HG03457 (cell line): ENCODE results near the gene TRMU.

ENCODE experiments used
- ATAC-seq: cut with Tn5 transposase; IDR thresholded peaks from one replicate; pipeline ENCODE4 v1.9.1; 2021; ENCODE audit warnings: moderate number of reproducible peaks; ENCODE audit not compliant: unreplicated experiment

The TRMU gene

DNA sequence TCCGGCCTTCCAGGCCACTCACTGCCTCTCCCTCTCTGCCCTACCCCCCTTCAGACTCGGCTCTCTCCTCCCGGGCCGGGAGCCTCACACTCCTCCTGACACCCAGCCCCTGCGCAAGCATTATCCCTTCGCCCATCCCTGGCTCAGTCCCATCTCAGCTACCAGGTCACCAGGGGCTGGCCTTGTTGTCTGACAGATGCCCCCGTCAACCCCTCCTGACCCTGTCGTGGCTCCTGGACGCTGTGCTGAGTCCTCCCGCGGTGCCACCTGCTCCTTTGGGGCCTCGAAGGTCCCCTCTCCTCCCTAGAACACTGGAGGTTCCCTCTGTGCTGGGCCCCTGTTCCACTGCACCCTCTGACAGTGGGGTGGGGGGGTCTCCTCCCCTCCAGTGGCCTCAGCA lies 32.9 kb downstream of the TRMU start:
- ATAC-seq = no peak

DNA sequence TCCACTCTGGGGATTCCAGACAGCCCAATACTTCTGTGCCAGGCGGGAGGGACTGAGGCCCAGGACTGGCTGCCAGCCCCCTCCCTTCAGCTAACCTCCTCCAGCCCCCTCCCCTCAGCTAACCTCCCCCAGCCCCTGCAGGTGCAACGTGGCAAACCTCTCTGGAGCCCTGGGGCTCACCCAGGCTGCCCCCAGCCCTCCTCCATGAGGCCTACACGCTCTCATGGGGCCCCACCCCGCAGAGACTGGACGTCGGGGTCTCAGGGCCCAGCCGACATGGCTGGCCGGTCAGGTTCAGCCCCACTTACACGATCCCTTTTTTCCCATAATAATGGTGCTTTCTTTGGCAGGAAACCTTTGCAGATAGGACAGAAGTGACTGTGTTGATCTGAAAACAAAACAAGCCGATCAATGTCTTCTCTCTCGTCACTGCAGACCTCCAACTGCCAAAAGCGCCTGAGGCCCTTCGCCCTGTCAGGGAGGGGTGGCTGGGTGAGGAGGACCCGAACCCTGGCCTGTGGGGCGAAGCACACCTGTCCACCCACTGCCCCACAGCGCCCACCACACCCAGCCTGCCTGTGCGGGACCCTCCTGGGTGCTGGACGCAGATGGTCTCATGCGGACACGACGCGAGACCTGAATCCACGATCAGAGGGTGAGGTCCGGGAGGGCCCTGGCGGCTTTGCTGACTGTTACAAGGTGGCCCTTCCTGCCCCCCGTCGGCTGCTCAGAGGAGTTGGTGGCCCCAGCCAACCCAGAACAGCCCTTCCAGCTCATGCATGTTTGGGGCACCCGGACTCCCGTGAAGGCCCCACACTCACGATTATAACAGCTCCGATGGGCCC lies 33.6 kb downstream of the TRMU start:
- ATAC-seq = no peak

DNA sequence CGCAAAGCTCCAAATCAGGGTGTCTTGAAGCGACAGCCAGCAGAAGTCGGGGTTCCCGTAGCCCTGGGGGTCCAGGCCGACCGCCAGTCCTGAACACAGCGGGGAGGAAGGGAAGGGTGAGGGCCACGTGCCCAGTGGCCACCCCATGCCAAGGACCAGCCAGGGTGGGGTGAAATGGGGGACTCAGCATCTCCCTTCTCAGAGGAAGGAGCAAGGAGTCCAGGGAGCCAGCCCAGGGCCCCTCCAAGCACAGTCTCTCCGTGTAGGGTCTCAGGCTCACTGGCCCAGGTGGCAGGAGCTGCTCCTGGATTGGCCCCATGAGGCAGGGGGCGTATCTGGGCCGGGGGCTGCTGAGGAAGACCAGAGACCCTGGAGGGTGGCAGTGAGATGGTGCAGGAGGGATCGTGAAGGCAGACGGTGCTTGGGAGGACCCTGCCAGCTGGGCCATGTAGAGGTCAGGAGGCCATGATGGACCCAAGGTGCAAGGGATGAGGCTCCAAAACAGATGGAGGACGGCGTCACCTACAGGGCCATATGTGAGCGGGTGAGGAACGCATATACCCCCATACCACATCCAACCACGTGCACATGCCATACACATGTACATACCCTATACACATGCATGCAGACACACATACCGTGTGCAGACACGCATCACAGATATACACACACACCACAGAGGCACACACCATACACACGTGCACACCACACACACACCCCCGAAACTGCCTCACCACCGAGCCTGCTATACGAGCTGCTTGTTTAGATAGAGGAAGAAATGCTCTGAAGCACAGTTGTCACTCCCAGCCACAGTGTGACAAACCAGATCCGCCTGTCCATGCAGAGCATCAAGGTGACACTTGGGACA lies 34.4 kb downstream of the TRMU start:
- no peak for ATAC-seq

DNA sequence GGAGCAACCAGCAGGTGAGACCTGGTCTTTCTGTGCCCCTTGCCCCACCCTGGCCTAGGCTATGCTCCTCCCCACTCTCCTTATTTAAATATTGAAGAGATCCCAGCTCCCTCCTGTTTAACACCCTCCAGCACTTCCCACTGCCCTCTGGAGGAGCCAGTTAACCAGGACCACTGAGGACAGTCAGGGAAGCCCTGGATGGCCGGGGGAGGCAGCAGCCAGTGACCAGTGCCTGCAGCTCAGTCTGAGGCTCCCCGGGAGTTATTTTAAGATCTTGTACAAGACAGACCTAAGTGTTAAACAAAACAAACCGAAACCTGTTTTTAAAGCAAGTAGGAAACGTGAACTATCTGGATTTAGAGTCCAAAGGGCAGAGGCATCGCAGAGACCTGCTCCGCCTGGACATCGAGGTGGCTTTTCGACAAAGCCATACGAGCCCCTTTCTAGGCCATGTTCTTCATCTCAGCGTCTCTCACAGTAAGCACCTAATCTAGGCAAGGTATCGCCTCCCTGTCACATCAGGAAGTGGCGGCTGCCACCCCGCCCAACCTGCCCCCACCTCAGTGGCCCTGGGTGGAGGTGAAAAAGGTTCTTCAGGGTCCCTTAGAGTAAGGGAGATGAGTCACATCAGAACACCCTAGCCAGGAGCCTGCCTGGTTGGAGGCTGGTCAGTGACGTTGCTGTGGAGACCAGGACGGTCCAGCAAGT lies 35.2 kb downstream of the TRMU start:
- no peak for ATAC-seq

DNA sequence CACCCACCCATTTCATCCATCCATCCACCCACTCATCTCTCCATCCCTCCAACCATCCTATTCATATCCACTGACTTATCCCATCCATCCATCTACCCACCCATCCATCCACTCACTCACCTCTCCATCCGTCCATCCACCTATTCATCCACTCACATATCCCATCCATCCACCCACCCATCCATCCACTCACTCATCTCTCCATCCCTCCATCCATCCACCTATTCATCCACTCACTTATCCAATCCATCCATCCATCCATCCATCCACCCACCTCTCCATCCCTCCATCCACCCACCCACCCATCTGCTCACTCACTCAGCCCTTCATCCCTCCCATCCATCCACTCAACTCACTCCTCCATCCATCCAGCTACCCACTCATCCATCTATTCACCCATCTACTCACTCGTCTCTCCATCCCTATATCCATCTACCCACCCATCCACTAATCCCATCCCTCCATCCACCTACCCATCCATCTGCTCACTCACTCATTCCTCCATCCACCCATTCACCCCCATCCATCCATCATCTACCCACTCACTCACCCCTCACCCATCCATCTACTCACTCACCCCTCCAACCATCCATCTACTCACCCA lies 36.2 kb downstream of the TRMU start:
- no peak for ATAC-seq

DNA sequence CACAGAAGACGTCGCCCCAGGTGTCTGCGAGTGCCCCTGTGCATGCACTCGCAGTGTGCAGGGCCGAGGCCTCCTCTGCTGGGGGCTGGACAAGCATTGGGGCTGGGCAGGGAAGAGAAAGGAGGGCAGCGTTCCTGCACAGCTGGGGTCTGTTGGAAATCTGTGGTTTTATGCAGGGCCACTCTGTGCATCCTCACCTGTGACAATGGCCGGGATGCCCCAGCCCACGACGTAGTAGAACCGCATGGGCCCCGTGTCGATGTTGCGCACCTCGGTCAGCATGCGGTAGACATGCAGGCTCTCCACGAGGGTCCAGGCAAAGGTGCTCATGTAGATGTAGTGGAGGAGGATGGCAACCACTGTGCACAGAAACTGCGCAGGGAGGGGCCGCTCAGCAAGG lies 37.2 kb downstream of the TRMU start:
- ATAC-seq = no peak

DNA sequence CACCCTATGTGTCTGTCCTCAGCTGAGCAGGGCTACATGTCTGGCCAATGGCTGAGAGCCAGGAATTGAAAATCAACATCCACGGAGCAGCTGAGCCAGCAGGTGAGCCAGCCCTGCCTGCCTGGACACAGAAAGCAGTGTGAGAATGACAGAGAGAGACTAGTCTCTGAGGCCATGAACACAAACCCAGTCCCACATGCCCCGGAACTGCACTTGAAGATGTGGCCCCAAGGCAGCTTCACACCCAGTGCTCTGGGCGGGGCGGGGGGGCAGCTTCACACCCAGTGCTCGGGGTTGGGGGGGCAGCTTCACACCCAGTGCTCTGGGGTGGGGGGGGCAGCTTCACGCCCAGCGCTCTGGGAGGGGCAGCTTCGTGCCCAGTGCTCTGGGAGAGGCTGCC lies 37.6 kb downstream of the TRMU start:
- no peak for ATAC-seq

DNA sequence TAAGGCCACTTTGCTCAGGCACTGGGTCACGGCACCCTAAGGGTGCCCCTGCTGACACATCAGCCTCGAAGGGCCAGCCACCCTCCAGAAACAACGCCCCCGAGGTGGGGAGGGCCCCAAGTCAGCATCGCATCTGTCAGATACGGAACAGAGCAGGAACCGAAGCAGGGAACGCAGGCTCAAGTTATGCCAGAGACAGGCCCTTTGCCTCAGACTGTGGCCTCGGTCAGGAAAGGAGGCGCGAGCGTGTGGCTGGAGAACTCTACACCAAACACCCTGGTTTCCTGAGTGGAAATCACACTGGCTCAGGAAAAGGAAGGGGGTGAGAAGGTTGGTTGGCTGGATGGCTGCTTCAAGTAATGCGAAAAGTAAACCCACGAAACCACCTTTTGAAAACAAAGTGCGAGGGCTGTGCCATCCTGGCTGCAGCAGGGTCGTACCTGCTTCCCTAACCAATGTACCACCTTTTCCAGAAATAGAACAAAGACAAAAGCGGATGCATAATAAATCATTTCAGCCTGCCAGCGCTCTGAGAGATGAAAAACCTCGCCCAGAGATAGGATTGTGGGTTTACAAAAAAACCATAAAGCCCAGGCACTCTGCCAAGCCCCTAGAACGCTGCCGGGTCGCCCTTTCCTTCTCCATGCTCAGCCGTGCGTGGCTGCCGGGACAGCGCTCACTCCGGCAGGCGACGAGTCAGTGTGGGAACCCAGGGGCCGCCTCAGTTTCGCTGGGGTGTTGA lies 38.6 kb downstream of the TRMU start:
- ATAC-seq = no peak

DNA sequence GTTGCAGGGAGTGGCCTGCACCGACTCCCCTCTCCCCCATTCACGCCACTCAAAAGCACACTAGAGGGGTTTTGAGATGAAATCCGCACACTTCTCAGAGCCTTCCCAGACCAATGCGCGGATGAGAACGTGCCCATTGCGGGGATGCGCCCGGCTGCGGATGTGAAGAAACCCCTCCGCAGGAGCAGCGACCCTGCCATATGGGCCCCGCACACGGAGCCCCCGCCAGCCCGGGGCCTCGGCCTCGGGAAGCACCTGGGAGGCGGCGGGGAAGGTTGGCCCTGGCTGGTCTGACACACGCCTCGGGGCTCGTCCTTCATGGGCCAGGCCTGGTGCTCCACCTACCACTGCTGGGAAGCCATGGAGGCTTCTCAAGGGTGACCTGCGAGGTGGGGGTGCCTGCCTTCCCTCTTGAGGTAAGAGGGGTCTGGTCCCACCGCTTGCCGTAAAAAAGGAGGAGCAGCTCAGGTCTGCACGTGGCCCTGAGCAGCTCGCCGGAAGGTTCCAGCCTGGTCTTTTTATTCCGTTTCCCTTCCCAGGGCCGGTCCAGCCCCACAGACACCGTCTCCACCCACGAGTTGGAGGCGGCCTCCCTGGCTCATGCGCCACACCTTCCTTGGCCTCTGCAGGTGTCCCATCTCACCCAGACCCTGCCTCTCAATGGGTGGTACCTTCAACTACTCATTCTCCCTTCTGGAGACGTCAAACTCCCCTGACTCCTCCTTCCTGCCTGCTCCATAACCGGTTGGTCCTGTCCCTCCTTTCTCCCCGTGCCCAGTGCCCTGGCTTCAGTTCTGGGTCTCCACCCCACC lies 39.4 kb downstream of the TRMU start:
- ATAC-seq = no peak

DNA sequence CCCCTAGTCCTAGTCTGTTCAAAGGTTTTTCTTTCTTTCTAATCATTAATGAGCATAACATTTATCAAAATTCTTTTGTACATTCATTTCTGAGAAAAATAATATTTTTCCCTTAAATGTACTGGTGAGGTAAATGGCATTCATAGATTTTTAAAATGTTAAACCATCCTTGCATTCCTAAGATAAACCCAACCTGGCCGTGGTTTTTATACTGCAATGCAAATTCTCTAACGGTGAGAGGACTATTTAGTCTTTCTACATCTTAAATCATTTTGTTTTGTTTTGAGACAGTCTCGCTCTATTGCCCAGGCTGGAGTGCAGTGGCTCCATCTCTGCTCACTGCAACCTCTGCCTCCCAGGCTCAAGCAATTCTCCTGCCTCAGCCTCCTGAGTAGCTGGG lies 40.6 kb downstream of the TRMU start:
- no peak for ATAC-seq

DNA sequence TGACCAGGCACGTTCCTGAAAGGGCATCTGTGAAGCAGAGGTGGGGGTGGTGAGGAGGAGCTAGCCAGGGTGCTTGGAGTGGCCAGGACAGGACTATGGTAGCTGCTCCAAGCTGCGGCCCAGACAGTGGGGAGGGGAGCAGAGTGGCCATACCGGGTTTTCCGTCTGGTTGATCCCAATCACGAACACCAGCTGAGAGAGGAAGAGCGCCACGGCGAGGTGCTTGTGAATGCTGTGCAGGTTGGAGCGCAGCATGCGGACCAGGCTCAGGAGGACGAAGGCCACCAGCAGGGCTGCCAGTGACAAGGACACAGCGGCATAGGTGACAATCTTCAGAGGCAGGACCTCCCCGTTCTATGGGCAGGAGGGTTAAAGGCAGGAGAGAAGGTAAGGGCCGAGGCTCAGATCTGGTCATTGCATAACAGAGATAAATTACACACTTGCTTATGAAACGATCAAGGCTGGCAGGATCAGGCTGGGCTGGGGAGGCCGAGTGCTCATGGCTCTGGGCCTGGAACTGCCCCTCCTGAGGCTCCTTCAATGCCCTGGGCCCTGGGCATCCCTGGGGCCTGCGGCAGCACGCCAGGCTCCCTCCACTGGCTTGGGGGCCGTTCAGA lies 41.5 kb downstream of the TRMU start:
- no peak for ATAC-seq

DNA sequence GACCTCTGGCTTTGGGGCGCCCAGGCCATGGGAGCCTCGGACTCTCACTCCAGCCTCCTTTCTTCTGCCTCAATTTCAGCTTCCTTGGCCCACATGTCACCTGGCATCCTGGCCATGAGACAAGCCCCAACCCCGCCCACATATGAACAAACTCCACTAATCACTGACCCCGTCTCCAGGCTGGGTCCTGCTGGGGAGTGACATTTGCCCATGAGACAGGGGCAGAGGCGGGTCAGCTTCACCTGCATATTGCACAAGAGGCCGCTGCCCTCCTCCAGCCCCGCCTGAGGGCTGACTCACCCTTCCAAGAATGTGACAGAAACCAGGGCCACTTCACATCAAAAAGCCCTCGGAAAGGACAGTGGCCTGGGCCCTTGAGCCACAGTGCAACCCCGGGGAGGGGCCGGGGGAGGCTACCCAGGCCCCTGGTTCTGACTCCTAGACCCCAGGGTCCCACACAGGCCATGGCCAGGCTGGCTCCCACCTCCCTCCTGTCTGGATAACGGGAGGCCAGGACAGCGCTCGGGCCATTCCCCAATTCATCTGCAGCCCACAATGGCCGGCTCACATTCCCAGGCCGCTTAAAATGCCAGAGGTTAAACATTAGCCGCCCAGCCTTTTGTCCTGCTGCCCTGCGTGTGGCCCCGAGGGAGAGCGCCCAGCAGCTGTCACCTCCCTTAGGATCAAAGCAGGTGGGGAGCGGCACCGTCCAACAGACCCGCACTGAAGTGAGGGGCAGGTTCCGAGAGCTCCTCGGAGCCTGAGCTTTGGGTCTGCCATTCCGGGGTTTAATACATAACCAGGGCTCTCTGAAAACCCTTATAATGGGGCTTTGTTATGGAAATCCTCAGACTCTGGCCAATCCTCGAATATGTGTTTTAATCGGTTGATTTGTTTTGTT lies 42.3 kb downstream of the TRMU start:
- no peak for ATAC-seq

DNA sequence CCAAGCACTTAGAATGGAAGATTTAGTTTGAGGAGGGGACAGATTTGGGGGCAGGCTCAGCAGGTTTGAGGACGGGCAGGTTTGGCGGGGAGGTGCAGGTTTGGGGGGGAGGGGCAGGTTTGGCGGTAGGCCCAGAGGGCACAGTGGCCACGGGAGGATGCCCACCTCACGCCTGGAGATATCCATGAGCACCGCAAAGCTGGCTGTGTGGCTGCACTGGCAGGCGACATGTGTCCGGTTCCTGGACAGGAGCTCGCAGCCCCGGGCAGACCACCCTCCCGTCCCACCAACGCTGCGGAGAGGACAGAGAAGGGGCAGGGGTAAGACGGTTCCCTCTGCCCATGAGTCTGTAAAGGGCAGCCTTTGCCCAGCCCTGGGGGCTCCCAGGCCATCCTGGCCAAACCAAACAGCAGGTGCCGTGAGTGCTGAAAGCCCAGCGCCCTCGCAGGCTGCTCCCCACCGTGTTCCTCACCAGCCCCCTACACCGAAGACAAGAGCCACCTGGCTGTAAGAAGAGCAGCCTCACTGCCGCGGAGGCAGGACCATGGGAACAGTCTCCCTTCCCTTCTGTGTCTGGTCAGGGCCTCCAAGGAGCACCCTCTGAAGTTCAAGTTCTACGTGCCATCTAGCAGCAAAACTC lies 43.0 kb downstream of the TRMU start:
- no peak for ATAC-seq

DNA sequence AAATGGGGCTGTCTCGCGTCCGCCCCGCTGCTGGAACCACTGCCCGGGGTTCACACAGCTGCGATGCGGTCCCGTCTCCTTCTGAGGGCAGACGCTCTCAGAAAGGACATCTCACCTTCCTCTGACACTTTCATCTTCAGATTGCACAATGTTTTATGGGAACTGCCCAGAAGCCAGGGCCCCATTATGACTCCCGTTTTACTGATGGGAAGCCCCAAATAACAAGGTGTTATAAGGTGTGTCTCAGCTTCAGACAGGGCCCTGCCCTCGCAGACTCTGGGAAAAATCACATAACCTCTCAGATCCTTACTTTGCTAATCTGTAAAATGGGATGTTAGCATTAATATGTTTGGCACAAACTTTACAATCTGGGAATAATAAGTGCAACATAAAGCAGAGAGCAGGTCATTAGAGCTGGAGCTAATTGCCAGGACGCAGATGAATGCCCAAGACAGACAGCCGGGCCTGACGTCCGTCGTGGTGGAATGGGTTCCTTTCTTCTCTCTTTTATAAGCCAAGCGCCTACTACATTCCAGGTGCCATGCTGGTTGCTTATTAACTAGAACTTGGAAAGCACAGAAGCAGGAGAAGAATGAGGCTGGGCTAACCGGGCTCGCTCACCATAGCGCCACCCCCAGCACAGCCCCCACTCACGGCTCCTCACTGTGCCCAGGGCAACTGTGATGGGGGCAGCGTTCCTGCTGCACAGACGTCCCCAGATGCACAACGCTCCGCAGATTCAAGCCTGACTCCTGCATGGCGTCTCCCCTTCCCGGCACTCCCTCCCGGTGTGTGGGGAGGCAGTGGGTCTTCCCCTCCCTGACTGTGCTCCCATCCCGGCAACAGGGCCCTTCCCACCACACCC lies 43.8 kb downstream of the TRMU start:
- no peak for ATAC-seq

DNA sequence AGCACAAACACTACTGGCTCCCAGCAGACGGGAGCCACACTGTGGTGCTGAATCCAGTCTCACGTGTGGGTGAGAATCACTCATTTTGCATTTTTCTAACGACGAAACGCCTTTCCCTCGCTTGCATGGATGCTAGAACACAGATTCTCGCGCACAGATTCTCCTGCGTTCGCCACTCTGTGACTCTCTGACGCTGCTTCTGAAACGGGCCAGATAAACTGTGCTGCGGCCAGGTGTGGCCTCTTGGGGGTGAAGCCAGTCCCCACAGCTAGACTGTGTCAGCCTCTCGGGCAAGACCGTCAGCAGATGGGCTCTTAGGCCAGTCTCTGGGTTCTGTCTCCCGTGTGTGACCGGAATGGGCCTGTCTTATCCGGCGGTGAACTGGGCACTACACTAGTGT lies 44.6 kb downstream of the TRMU start:
- ATAC-seq = no peak

DNA sequence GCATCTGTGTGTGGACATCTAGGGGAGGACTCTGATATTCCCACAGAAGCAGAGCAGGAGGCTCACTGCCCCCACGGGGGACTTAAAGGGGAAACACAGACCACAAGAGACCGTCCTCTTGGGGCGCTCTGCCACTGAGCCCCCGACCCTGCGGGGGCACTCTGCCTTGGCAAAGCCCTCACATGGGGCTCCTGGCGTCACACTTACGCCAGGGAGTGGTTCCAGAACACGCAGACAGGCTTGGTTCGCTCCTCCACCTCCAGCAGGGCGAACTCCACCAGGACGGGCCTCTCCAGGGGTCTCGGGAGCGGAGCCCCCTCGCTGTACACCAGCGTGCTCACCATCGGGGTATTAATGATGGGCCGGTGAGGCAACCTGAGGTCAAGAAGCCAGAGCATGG lies 45.1 kb downstream of the TRMU start:
- no peak for ATAC-seq

DNA sequence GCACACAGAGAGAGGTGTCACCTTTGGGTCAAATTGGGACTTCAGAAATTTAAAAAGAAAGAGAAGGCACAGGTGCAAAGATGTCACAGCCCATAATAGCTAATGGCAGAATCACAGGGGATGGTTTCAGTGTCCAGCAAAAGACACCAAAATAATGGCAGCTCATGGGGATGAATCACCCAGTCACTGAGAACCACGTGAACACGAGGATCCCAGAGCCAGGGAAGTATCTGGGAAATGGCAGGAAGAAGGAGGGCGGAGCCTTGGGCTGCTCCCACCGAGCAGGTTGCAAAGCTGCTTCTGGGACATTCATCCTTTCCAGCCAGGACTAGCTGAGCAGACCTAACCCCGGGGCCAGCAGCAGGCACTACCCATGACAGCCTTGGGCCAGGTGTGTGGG lies 45.6 kb downstream of the TRMU start:
- ATAC-seq = no peak
